GM18526 (cell line): Measurements from ENCODE around the gene URM1.
A peak's percentile ranks its signal among the peaks of the same experiment; 100 is the strongest.

Source experiments
- POLR2A ChIP-seq: IDR thresholded peaks from 3 replicates; pipeline ENCODE4 v1.6.1; 2011; ENCODE audit not compliant: insufficient read length; ENCODE audit errors: extremely low read depth

URM1 gene

DNA sequence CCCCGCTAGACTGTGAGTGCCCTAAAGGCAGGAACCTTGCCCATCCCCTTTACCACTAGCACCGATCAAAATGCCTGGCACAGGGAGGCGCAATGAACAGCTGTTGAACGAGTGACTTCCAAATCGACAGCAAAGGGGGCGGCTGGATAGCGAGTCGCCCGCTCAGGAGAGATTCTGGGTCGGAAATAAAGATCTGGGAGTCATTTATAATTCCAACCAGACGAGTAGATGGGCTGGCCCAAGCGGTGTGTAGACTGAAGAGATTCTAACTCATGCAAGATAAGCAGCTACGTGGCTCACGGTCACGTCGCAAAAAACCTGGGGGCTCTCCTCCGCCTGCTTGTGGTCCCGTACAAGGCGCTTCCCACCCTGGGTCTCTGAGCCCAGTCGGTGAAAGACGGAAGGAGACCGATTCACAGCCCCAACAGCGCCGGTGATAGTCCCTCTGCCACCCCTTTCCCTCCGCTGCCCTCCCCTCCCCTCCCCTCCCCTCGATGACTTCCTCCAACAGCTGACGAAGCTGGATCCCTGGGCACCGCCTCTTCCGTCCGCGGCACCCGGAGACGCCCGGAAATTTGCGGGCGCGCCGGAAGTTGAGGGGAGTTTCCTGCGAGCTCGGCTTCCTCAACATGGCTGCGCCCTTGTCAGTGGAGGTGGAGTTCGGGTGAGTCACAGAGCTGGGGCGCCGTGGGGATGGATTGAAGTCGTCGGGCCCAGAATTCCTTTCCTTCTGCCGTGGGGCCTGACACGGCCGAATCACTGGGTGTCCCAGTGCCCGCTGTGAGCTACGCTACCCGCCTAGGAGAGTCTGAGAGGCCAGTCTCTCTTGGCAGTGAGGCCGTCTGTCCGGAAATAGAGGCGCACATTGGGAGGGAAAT lies at the start of gene URM1:
Gene URM1 (plus strand): TSS at position 623 of the 878 bp plus-strand sequence. CDS start 7 bp downstream, at position 630.
- peak; percentile 81 for TF ChIP-seq POLR2A

DNA sequence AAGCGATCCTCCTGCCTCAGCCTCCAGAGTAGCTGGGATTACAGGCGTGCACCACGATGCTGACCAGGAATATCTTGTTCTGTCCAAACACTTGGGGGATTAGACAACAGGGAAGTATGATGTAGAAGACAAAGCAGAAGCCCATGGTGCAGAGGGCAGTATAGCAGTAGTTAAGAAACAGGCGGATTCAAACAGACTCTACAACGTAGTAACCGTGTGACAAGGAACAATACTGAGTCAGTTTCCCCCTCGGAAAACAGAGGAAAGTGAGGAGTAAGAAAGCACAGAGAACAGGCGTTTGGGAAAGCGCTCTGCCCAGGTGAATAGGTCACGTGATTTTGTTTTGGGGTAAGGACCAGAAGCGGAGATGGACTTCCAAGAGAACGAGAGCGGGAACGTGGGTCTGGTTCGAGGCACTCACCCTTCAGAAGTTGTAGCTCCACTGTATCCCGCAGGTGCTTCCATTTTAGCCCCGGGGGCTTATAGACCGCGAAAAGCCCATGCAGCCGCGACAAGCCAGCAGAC lies 49.2 kb upstream of the URM1 start:
- TF ChIP-seq POLR2A: no peak

DNA sequence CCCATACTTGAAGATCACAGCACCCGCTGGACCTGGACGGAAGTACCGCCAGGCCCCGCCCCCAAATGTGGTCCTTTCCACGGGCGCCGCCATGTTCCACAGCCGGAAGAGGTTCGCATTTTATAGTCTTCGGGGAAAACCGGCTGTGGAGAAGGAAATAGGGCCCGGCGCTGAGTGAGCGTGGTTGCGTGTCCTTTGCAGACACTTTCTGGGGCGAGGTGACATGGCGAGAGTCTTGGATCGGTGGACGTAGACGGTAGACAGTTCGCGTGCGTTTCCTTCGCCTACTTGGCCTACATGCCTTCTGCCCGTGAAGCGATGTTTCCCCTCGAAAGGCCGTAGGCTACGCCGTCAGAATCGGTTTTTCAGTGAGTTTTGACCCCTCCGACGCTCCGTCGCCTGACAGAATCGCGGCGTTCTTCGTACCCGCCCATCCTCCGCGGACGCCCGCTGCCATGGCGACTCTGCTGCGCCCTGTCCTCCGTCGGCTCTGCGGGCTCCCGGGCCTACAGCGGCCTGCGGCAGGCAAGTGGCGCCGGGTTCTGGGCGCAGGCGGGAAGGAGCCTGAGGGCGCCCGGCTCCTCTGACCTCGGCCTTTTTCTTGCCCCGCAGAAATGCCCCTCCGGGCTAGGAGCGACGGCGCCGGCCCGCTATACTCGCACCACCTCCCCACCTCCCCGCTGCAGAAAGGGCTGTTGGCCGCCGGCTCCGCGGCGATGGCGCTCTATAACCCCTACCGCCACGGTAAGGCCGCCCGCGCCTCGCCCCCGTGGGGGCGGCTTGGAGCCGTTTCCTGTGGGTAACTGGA lies 48.6 kb upstream of the URM1 start, which contains the start of the genes COQ4 and TRUB2:
Gene COQ4 (plus strand): TSS at position 436 of the 808 bp plus-strand sequence. CDS start 20 bp downstream, at position 456.
Gene TRUB2 (minus strand): TSS at position 44 of the 808 bp plus-strand sequence. CDS start 39 bp downstream, at position 5.
- peak; percentile 81 for TF ChIP-seq POLR2A

DNA sequence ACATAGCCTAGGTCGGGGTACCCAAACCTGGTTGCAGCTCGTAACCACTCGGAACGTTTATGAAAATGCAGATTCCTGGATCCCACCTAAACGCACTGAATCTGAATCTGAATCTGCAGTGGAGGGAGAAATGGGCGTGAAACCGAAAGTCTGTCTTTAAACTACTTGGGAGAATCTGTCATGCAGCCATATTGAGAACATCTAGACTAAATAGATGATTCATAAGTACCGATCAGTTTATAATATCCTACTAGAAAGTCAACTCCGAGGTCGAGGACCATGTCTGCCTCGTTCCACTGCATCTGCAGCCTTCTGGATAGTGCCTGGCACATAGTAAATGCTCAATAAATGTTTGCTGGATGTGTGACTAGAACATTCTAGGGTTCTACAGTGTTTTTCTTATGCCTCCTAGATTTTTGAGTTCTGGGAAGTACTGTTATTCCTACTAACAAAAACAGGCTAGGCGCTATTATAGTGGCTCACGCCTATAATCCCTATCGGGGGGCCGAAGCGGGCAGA lies 47.9 kb upstream of the URM1 start:
- TF ChIP-seq POLR2A: no peak

DNA sequence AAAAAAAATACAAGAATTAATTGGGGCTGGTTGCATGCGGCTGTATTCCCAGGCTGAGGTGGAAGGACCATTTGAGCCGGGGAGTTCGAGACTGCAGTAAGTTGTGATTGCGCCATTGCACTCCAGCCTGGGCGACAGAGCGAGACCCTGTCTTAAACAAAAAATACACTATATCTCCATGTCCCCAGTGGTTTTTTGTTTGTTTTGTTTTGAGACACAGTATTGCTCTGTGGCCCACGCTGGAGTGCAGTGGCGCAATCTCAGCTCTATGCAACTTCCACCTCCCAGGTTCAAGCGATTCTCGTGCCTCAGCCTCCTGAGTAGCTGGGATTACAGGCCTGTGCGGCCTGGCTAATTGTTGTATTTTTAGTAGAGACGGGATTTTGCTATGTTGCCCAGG lies 47.4 kb upstream of the URM1 start:
- no peak for TF ChIP-seq POLR2A

DNA sequence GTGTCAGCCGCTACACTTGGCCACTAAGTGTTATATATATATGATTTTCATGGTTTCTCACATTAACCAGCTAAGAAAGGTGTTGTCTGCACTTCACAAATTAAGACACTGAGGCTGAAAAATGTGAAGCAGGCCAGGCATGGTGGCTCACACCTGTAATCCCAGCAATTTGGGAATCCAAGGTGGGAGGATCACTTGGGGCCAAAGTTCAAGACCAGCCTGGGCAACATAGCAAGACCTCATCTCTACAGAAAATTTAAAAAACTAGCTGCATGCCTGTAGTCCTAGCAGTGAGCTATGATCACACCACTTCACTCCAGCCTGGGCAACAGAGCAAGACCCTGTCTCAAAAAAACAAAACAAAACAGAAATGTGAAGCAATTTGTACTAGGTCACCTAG lies 46.8 kb upstream of the URM1 start:
- TF ChIP-seq POLR2A: no peak

DNA sequence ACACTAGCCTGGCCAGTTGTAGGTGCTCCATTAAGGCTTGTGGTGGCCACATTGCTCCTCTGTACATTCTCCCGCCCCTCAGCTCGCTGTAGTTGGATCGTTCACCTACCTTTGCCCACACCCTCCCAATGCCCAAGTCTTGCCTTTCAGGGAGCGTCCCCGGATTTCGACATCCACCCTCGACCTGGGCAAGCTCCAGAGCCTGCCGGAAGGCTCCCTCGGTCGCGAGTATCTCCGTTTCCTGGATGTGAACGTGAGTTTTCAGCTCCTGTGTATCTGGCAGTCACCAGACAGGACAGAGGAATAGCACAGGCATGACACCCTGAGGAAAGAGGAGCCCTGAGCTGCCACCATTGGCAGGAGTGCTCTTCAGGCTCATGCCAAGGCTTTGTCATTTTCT lies 45.5 kb upstream of the URM1 start:
- no peak for TF ChIP-seq POLR2A

DNA sequence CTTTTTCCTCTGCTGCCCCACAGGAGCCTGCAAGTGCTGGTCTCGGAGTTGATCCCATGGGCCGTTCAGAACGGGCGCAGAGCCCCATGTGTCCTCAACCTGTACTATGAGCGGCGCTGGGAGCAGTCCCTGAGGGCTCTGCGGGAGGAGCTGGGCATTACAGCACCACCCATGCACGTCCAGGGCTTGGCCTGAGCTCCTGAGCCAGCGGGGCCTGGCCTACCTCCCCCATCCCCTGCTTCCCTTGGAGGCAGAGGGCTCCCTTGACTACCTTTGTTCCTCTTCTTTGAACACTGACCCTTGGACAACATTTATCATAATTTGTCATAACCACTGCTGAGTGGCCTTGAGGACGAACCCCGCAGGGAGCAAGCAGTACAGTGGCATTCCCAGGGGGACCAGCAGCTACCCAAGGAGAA lies 37.7 kb upstream of the URM1 start:
- TF ChIP-seq POLR2A: no peak

DNA sequence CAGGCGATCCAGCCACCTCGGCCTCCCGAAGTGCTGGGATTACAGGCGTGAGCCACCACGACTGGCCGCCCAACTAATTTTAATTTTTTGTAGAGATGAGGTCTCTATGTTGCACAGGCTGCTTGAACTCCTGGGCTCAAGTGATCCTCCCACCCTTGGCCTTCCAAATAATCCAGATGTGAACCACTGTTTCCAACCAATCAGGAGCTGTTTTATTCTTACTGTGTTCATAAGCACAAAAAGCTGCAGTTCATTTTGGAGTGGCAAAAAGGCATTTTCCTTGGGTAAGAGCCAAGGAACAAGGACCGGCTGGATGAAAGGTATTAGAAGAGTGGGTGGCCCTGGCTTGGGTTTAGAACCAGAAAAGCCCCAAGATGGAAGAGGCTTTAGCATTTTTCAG lies 36.0 kb upstream of the URM1 start:
- TF ChIP-seq POLR2A: no peak

DNA sequence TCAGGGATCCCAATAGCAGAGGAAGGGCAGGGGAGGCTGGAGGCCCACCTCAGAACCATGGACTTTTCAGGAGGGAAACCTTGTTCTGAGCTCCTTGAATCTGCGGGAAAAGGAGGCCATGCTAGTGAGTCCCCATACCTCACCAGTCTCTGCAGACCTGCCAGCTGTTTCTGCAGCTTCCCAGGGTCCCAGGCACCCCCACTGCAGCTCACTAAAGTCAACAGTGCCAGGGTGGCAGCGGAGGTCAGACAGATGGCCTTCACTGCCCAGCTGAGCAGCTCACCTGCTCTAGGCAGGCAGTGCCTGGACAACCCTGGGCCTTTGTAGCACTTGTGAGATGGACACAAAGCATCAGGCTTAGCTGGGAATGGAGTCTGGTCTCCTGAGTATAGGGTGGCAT lies 35.3 kb upstream of the URM1 start:
- no peak for TF ChIP-seq POLR2A

DNA sequence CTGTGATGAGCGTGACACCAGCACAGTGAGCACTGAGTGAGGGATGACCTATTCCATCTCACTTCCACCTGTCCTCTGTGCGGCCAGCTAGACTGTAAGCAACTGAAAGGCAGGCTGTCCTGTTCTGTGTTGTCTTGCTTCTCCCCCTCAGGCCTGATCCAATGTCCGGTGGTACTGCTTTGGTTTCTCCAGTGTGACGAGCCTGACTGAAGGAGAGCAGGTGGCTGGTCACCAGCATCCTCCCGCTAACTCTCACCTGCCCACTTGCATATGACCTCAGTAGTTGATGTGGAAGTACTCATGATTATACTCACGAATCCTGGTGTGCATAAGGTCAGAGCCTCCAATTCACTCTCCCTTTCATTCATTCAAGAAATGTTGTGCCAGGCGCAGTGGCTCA lies 33.2 kb upstream of the URM1 start:
- TF ChIP-seq POLR2A: no peak

DNA sequence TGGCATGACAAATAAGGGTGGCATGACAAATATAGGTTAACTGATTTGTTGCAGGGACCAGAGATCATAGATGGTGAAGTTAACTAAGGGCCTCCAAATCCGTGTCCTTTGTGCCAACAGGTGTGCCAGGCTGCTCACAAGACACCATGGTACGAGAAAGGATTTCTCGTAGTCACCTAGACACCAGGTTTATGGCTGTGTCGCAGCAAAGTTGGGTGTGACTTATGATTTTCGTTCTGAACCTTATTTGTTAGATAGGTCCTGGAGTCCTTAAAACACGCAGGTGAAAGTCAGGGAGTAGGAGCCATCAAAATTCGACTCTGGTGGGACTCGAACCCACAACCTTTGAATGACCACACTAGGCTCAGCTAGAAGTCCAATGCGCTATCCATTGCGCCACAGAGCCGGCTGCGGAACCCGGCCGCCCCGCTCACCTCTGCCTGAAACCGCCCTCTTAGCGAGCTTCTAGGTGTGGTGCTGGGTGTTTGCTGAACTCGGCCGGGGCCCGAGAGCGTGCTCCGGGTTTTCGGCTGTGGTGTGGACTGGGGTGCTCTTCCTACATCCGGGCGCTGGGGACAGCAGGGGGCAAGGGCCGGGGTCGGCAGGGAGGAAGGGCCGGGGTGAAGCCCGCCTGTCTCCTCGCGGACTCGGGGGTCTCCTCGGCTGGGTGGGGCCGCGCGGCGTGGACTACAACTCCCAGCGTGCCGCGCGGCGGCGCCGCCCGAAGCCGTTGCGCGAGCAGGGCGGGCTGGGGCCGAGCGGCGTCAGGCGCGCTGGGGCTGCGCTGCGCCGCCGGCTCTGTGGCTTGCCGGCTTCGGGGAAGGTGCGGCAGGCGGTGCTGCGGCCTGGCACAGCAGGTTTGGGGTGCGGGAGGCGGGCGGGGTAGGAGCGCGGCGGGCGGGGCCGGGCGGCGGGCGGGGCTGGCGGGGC lies 31.1 kb upstream of the URM1 start, which contains the start of gene SLC27A4:
Gene SLC27A4 (plus strand): TSS at position 767 of the 930 bp plus-strand sequence. CDS start 2,606 bp downstream, outside the sequence.
- TF ChIP-seq POLR2A: peak; percentile 57

DNA sequence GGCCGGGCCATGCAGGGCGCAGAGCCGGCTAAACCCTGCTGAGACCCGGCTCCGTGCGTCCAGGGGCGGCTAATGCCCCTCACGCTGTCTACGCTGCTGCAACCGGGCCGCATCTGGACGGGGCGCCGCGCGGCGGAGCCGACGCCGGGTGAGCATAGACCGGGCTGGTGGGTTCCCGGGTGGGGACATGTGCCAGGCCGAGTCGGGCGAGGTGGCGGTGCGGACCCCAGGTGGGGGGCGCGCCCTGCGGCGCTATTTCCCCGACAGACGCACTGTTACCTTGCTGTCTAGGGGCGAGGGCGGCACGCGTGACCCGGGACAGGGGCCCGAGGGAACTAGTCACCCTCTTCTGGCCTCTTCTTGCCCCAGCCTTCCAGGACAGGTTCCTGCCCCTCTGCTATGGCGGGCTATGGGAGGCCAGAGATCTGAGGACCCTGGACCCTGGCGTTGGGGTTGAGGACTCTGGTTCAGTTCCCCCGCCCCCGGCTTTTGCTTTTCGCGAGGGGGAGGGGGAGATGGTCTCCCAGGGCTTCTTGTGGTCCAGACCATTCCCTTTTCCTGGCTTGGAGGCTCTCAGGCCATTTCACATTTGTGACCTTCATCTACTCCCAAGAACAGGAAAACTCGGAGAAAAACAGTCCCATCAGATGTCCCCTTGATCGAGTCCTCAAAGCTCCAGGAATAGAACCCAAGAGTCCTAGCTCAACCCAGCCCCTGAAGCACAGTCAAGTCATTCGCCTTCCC lies 30.3 kb upstream of the URM1 start:
- no peak for TF ChIP-seq POLR2A
